NCI-H1930 (cell line): Measurements from ENCODE around the gene PRRG3.
"Not testable (repeated sequence)": the region's sequence is repeated elsewhere in the genome, so short reads cannot be mapped to it uniquely, and the experiment has no call there.

Experiments used
- DNase-seq, 2 experiments: peaks; one replicate each; lab custom pipeline; 2025; lab: John Stamatoyannopoulos, UW

Gene PRRG3

GRCh38 chrX:151694661-151695582 lies at the start of gene PRRG3:
TSS of gene PRRG3 (plus strand) at chrX:151695458. CDS start at chrX:151698815, 3,357 bp downstream.
- DNase-seq, result no peak

DNA sequence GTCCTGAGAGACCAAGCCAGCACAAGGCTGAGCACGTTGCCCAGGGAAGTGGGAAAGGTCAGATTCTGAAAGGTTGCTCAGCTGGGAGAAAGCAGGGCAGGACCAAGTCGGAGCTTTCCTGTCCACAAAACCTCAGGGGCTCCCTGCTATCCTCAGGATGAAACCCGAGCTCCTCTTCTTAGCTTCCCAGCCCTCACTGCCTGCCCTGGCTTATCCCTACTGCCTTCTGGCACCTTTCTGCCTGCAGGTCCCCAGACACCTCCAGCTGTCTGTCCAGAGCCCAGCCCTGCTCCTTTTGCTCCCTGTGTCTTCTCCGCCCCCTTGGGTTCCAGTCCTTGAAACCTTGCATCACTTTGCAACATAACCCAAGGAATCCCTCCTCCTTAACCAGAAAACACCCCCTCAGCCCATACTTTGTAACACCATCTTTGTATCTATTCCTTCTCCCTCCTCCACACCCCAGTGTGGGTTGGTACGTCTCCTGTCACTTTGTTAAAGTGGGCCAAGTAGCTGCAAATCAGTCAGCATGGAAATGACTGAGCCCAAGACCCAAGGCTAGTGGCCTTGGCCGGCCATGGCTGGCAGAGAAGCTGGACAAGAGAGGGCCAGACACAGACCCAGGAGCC lies 20.0 kb upstream of the PRRG3 start:
- DNase-seq, result no peak

GRCh38 chrX:151676196-151676595 lies 19.1 kb upstream of the PRRG3 start:
- no peak for DNase-seq

DNA sequence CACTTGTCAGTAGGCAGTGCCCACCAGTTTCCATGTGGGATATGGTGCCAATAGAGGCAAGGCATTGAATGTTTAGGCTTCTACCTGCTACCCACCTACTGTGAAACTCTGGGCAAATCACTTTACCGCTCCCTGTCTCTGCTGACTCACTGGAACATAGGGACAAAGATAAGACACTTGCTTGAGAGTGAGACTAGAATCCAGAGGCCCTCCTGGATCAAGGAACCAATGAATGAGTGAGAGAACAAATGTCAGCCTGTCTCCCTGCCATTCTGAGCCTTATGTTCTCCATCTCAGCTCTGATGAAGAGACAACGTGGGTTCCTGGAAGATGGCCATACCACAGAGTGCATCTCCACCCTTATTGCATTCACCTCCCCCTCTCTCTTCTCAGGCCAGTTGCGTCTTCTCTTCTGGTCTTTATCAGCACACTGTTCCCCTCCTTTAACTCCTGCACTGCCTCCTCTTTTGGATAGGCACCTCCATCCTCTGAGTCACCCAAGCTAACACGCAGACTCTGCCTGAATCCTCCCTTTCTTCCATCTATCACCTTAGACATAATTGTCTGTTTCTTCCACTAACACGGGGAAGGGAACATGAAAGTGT lies 15.4 kb upstream of the PRRG3 start:
- DNase-seq, result no peak

- DNase-seq, result peak; percentile 16 to 20
These were observed 14.5 kb upstream of the PRRG3 start for GRCh38 chrX:151680805-151681204.

- DNase-seq, result no peak
These were observed 7.6 kb upstream of the PRRG3 start for GRCh38 chrX:151687635-151688034.

DNA sequence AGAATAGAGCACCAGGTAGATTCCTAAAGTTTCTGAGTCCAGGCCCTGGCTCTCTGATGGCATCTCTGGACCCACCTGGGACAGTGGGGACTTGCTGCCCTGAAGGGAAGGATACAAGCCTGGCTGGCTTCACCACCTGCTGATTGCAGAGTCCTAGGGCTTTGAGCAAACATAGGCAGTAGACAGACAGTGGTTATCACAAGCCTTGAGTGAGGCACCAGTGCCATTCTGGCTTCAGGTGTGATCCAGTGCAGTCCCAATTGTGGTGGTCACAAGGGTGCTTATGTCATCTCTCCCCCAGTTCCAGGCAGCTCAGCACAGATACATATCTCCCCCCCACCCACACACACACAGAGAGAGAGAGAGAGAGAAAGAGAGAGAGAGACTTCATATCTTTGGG lies 6.6 kb upstream of the PRRG3 start:
- DNase-seq, result no peak

- no peak for DNase-seq
These were observed 2.4 kb upstream of the PRRG3 start for GRCh38 chrX:151692825-151693224.

DNA sequence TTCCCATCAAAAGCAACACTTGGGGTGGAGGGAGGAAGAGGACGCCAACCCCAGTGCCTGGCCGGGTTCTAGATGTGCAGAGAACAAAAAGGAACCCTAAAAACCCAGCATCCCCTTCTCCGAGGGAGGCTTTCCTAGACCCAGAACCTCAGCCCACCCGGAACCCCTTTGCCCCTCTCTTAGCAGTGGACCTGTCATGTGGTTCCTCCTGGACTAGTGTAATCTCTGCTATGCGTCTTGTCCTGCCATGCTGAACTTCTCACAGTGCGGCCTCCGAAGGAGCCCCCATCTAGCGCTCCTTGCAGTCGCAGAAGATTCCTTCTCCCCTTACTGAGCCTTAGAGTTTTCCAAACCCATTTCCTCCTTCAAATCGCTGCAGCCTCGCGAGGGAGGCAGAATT lies 1.1 kb upstream of the PRRG3 start:
- DNase-seq, result no peak

GRCh38 chrX:151695583-151696340 lies 504 bp downstream of the PRRG3 start:
- no peak for DNase-seq

DNA sequence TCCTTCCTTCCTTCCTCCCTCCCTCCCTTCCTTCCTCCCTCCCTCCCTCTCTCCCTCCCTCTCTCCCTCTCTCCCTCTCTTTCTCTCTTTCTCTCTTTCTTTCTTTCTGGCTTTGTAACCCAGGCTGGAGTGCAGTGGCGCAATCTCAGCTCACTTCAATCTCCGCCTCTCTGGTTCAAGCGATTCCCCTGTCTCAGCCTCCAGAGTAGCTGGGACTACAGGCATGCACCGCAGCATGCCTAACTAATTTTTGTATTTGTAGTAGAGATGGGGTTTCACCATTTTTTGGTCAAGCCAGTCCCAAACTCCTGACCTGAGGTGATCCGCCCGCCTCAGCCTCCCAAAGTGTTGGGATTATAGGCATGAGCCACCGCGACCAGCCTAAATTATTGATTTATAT lies 1.8 kb downstream of the PRRG3 start:
- not testable (repeated sequence) for DNase-seq

- no peak for DNase-seq
These were observed 2.3 kb downstream of the PRRG3 start for GRCh38 chrX:151697522-151697921.

DNA sequence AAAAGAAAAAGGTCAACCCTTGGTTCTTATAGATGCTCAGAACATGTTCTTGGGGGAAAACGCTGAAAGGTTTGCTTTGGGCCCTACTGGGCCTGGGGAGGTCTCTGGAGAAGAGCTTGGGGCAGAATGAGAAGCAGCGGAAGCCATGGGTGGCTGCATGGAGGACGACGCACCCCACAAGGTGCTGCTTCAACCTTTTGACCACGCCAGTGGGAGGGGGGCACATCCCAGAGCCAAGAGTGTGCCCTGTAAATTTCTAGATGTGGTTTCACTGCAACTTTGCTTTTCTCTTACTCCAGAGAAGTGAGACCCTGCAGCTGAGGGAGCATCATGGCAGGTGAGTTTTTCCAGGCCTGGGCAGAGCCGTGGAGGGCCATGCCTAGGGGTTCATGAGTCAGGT lies 3.2 kb downstream of the PRRG3 start:
- no peak for DNase-seq

- no peak for DNase-seq
These were observed 4.5 kb downstream of the PRRG3 start for GRCh38 chrX:151699746-151700145.

DNA sequence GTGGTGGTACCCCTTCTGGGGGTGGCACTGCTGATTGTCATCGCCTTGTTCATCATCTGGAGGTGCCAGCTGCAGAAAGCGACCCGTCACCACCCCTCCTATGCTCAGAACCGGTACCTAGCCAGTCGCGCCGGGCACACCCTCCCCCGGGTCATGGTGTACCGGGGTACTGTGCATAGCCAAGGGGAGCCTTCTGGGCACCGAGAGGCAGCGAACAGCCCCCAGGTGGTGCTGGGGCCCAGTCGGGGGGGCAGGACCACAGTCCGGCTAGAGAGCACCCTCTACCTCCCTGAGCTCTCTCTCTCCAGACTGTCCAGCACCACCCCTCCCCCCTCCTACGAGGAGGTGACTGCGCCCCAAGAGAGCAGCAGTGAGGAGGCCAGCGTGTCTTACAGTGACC lies 5.3 kb downstream of the PRRG3 start:
- DNase-seq, result no peak

- no peak for DNase-seq
These were observed 5.8 kb downstream of the PRRG3 start for GRCh38 chrX:151701071-151701470.

GRCh38 chrX:151701531-151701930 lies 6.3 kb downstream of the PRRG3 start:
- no peak for DNase-seq

GRCh38 chrX:151702026-151702714 lies 6.9 kb downstream of the PRRG3 start:
- DNase-seq, result no peak

- DNase-seq, result no peak
These were observed 7.6 kb downstream of the PRRG3 start for GRCh38 chrX:151702741-151703340.

GRCh38 chrX:151703487-151703886 lies 8.2 kb downstream of the PRRG3 start:
- no peak for DNase-seq

DNA sequence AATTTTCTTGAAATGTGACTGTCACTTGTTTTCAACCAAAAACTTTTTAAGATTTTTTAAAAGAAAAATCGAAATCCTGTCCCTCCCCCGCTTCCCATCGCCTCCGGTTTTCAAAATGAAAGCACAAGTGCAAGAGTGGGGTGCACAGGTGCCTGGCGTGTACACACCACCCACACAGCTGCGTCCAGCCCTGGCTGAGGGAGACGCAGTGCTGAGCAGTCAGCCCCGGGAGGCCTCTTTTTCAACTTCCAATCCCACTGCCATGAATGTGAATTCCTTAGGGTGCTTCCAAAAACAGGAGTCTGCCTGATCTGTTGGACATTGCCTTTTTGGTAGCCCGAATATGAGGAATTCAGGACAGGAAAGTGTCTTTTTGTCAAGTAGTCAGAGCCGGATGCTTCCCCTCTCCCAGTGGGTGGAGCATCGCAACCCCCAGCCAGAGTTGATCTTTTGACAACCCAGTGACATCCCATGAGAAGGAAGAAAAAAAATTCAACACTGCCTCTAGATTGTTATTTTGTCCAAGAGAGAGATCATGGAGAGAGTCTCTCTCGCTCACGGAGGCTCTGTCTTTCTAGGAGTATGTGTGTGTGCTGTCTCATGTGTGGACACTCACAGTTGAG lies 8.9 kb downstream of the PRRG3 start:
- DNase-seq, result no peak
